ENCODE data around the gene AP4B1.

Gene AP4B1

GRCh38 chr1:113891631-113892220, 12.9 kb downstream of the AP4B1 start:
- no peak for DNase-seq

- DNase-seq, result no peak
These were observed 13.8 kb downstream of the AP4B1 start for GRCh38 chr1:113890816-113891215.

DNA sequence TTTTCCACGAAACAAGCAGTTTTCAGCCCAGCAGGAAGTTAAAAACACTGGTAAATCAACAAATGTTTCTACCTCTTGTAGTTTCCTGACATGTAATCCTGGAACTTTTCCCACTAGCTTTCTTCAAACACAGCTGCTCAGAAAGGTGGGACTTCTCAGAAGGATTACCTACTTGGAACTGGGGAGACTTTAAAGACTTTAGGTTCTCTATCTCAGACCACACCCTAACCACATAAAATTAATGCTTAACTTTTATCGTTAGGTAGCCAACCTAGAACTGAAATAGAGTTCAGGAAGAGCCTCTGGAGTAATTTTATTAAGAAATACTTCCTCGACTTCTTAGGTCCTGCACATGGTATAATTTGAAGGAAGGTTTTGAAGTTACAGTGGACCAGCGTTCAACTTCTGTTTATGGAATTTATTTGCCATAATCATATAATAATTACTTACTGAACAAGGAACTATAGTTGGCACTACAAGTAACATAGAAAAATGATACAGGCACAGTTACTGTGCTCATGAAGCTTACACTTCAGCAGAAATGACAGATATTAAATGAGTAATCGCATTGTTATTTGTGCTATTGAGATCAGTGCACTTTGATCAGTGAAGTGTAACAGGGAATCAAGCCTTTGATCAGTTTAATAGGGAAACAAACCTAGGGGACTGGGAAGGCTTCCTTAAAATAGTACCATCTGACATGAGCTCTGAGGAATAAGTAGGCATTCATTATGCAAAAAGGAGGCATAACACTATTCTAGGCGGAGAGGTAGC, 17.0 kb downstream of the AP4B1 start, which contains the start of gene BCL2L15:
BCL2L15 (minus strand) TSS at position 180 of the 774 bp plus-strand sequence. CDS start 206 bp downstream, outside the sequence.
- no peak for DNase-seq

- no peak for DNase-seq
These were observed 17.9 kb downstream of the AP4B1 start for GRCh38 chr1:113886417-113887401.

DNA sequence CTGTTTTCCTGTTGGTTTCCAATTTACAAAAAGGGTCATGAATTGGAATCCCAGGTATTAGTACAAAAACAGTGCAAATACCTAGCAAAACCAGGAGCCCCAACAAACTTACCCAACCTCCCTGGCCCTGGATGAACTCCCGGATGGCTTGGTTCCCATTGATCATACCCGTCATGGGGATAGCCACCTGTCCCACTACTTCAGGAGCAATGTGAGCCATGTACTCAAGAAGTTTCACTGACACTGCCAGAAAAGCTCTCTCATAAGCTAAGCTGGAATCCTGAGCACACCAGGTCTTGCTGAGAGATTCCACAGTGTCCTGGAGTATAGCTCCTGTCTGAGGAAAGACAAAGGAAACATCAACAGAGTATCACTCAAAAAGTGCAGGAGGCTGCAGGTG, 22.9 kb downstream of the AP4B1 start:
- DNase-seq, result peak in 1 of 2 experiments; percentile 65

DNA sequence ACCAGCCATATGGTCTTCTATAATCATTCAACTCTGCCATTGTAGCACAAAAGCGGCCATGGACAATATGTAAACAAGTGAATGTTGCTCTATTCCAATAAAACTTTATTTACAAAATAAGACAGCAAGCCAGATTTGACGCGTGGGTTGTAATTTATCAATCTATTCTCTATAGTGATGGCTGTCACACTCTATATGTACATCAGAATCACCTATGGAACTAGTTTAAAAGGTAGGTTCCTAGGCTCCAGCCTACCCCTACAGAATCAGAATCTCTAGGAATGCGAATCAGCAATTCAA, 24.9 kb downstream of the AP4B1 start:
- DNase-seq, result no peak

- DNase-seq, result no peak
These were observed 28.4 kb downstream of the AP4B1 start for GRCh38 chr1:113876176-113876575.

DNA sequence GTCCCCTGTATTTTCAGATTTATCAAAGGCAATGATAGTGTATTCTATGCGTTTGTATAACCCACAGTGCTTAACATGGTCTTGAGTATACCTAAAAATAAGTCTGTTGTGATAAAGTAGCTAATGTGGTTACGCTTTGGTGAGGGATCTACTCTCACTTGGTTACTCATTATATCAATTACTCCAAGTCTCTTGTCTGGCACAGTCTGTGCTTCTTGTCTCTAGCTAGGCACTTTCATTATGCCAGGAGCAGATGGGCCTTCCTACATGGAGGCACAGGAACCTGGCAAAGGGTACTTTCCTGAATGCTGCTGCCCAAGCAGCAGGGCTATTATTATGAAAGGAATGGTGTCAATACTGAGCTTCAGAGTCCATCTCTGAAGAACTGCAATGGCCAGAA, 28.9 kb downstream of the AP4B1 start:
- DNase-seq, result peak; percentile 84 to 87

GRCh38 chr1:113874012-113874879, 30.4 kb downstream of the AP4B1 start:
- DNase-seq, result no peak

- no peak for DNase-seq
These were observed 32.2 kb downstream of the AP4B1 start for GRCh38 chr1:113872219-113872935.

DNA sequence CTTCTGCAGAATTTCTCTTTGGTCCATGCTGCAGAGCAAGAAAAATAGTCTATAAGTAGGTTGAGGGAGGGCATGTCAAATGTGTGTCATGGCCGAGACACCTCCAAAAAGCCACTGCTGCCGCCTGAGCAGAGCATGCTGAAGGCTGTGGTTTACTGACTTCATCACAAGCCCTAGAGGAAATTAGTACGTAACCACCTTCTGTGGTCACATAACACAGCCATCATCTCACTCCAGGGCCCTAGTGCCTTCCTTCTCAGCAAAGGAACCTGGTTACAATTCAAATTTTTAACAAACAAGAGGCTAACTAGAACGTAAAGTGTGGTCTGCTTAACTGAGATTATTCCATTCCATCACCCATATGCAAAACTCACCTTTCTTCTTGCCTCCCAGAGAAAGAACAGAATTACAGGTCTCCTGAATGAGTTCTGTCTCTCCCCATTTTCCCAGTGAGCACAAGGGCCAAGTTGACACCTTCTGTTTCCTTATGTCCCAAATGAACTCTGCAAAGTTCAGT, 32.9 kb downstream of the AP4B1 start, which contains the start of gene PTPN22:
PTPN22 (minus strand) TSS at position 116 of the 517 bp plus-strand sequence.
- DNase-seq, result no peak

GRCh38 chr1:113870778-113871177, 33.8 kb downstream of the AP4B1 start:
- DNase-seq, result no peak

GRCh38 chr1:113868387-113869083, 36.1 kb downstream of the AP4B1 start:
- no peak for DNase-seq

DNA sequence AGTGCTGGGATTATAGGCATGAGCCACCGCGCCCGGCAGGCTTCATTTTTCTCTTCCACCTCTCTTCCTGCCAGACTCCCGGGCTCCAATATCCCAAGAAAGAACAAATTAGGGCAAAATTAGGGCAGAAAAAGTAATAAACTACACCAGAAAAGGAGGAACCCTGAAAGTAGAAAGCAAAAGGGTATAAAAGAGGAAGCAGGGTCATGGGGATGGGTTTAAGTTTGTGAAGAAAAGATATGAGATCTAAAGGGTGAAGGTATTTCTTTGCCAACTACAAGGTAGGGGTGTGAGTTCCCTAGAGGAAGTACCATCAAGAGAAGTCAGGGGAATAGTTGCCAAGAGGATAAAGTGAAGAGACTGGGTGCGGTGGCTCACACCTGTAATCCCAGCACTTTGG, 43.0 kb downstream of the AP4B1 start:
- DNase-seq, result no peak

GRCh38 chr1:113860891-113861290, 43.7 kb downstream of the AP4B1 start:
- no peak for DNase-seq

DNA sequence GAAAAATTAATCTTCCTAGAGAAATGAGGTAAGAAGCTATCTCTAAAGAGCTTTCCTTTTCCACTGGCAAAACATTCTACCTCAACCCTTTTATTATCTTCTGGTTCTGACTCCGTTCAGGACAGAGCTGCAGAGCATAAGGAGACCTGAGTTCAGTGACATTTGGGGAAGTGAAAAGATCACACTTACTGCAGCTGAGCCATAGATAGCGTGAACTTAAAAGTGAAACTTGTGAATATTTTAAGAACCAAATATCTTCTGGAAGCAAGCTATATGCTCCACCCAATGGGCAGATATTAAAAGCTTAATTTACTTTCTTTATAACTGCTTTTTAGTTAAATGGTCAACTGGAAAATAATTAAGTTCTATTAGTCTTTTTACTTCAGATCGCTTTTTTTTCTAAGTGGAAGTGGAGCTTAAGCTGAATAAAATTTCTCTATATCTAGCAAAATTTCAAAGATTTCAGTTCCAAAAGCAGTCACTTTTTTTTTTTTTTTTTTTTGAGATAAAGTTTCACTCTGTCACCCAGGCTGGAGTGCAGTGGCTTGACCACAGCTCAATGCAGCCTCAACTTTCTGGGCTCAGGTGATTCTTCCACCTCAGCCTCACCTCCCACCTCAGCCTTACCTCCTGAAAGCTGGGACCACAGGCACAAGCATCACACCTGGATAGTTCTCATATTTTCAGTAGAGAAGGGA, 45.0 kb downstream of the AP4B1 start:
- no peak for DNase-seq

- DNase-seq, result no peak
These were observed 45.6 kb downstream of the AP4B1 start for GRCh38 chr1:113858982-113859381.

DNA sequence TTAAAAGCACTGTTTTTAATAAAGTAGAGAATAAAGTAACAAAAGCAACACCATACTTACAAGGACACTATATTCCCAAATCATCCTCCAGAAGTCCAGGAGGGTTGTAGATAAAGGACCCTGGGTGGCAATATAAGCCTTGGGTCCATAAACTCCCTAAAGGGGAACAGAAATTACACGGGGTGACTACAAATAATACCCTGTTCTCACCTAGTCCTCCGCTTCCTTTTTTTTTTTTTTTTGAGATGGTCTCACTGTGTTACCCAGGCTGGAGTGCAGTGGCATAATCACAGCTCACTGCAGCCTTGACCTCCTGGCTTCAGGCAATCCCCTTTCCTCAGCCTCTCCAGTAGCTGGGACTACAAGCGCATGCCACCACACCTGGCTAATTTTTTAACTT, 46.2 kb downstream of the AP4B1 start:
- no peak for DNase-seq

DNA sequence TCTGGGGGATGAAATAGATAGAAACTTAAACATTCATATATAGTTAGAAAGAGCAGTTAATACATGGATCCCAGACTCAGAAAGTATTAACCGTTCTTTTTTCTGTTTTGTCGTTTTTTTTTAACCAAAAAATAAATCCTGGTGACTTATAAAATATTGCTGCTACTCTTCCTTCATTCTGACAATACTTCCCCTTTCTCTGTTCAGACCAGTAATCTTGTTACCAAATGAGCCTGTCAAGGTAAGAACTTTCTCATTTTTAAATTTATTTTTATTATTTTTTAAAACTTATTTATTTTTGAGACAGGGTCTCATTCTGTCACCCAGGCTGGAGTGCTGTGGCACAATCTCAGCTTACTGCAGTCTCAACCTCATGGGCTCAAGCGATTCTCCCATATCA, 46.8 kb downstream of the AP4B1 start:
- no peak for DNase-seq

- DNase-seq, result no peak
These were observed 48.2 kb downstream of the AP4B1 start for GRCh38 chr1:113856401-113856790.

Data from cerebellar nuclear complex (tissue), 1 donor.